HepG2 (cell line): ENCODE data around the gene HELZ2. TPM values are rescaled to one million over a fixed set of nuclear protein-coding genes. Genes with fewer than 3 reads are reported as not detected.

Experiments used
- BRF2 ChIP-seq: sonication (generic); formaldehyde crosslinking; IDR thresholded peaks from 2 replicates; pipeline ENCODE4 v1.8.1; 2022; ENCODE audit warnings: mild to moderate bottlenecking, missing genetic modification reagents
- E2F1 ChIP-seq: sonication (generic); formaldehyde crosslinking; IDR thresholded peaks from 2 replicates; pipeline ENCODE4 v1.5.0; 2020; ENCODE audit warnings: missing genetic modification reagents
- NR2F2 ChIP-seq: IDR thresholded peaks from 2 replicates; pipeline ENCODE4 v1.6.1; 2012; ENCODE audit warnings: low read depth, inconsistent platforms, borderline replicate concordance
- PHF5A ChIP-seq: IDR thresholded peaks from one replicate; pipeline ENCODE4 v1.6.1; 2018; ENCODE audit warnings: low read depth, missing genetic modification reagents; ENCODE audit not compliant: unreplicated experiment
- POGK ChIP-seq: sonication (generic); formaldehyde crosslinking; conservative IDR thresholded peaks from 2 replicates; pipeline ENCODE4 v1.8.0; 2022; ENCODE audit warnings: mild to moderate bottlenecking, moderate library complexity, missing genetic modification reagents
- PRDM10 ChIP-seq: sonication (generic); formaldehyde crosslinking; IDR thresholded peaks from 2 replicates; pipeline ENCODE4 v1.4.0; 2020; ENCODE audit warnings: low read depth, missing genetic modification reagents
- SAP130 ChIP-seq: IDR thresholded peaks from 2 replicates; pipeline ENCODE4 v1.6.1; 2016; ENCODE audit warnings: low read depth
- TEAD3 ChIP-seq: optimal IDR thresholded peaks from 2 replicates; pipeline ENCODE3; 2016; ENCODE audit warnings: borderline replicate concordance
- TMF1 ChIP-seq: sonication (generic); formaldehyde crosslinking; IDR thresholded peaks from 2 replicates; pipeline ENCODE4 v1.8.1; 2022; ENCODE audit warnings: low read depth, missing genetic modification reagents
- ZNF407 ChIP-seq: sonication (generic); formaldehyde crosslinking; IDR thresholded peaks from one replicate; pipeline ENCODE4 v1.5.1; 2020; ENCODE audit warnings: mild to moderate bottlenecking, missing genetic modification reagents; ENCODE audit errors: not compliant biosample characterization
- ZNF550 ChIP-seq: sonication (generic); formaldehyde crosslinking; IDR thresholded peaks from 2 replicates; pipeline ENCODE4 v1.4.0; 2020; ENCODE audit warnings: mild to moderate bottlenecking, missing genetic modification reagents, borderline replicate concordance
- polyA plus RNA-seq, 8 experiments: library from polyadenylated mRNA; depleted of rRNA in 3 of 8; stranded (reverse) in 7 of 8; unstranded in 1 of 8; fragments of >200 nt; fragmentation: Illumina TruSeq in 4 of 8; extraction: Trizol in 4 of 8; gene quantifications; 2 replicates each; pipeline versions ENCODE4 v1.2.1 to v1.2.3, GENCODE V29; 2011 to 2016; ENCODE audit warnings: low read depth in 4 of 8, missing spikeins in 1 of 8, mixed read lengths in 1 of 8; ENCODE audit not compliant: insufficient read depth in 1 of 8
- total RNA-seq, 5 experiments: library from RNA; depleted of rRNA; stranded (reverse); fragments of >200 nt; fragmentation: Illumina TruSeq; extraction: Trizol; gene quantifications; 2 replicates each; pipeline ENCODE4 v1.2.3, GENCODE V29; 2016; ENCODE audit warnings: low read depth in 1 of 5

HELZ2 gene
- total and polyA plus RNA-seq, 2 of the 13 experiments (the other 11 are each of a cell fraction or from before 2014, with no cell fraction given) = 9.6 to 10.1 TPM

GRCh38 chr20:63534831-63535651, 39.0 kb downstream of the HELZ2 start (continued):
- TF ChIP-seq PRDM10 (CRISPR knock-in tag) = no peak
- no peak for TF ChIP-seq PHF5A (CRISPR knock-in tag)
- no peak for TF ChIP-seq BRF2
- TF ChIP-seq NR2F2 = no peak
- peak; percentile 18 for TF ChIP-seq TEAD3 (CRISPR knock-in tag)
- no peak for TF ChIP-seq ZNF550 (CRISPR knock-in tag)
- TF ChIP-seq ZNF407 = peak; percentile 86
- peak; percentile 22; the same call in 1 of the 2 replicates for TF ChIP-seq SAP130 (CRISPR knock-in tag)
- no peak for TF ChIP-seq E2F1 (CRISPR knock-in tag)
- no peak for TF ChIP-seq POGK (CRISPR knock-in tag)
- no peak for TF ChIP-seq TMF1 (CRISPR knock-in tag)
